Measurements from ENCODE around the gene SHISAL2A.

DNA sequence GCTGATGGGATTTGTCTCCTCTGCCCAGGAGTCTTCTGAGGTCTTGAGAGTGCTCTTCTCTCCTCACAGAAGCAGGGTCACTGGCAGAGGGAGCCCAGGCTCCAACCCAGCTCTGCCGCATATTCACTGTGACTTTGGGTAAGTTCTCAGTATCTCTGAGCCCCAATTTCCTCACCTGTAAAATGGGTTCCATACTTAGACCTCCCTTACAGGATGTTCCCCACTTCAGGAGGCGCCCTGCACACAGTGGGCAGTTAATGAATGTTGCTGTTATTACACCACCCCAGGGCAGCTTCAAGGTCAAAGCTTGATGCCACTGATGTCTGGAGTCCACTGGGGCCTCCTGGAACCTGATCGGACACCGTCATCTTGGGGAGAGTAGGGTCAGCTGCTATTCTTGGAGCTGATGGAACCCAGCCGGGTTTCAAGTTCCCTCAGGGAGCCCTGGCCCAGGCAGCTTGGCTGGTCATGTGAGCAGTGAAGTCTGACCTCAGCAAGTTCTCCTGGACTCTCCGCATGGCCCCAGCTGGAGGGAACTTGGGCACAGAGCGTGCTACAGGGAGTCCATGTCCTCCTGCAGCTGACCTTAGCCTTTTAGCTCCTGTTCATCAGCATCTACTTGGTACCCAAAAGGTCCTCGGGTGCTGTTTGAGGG is 43.4 kb downstream of the SHISAL2A start:
- TF ChIP-seq, protein P1, sequence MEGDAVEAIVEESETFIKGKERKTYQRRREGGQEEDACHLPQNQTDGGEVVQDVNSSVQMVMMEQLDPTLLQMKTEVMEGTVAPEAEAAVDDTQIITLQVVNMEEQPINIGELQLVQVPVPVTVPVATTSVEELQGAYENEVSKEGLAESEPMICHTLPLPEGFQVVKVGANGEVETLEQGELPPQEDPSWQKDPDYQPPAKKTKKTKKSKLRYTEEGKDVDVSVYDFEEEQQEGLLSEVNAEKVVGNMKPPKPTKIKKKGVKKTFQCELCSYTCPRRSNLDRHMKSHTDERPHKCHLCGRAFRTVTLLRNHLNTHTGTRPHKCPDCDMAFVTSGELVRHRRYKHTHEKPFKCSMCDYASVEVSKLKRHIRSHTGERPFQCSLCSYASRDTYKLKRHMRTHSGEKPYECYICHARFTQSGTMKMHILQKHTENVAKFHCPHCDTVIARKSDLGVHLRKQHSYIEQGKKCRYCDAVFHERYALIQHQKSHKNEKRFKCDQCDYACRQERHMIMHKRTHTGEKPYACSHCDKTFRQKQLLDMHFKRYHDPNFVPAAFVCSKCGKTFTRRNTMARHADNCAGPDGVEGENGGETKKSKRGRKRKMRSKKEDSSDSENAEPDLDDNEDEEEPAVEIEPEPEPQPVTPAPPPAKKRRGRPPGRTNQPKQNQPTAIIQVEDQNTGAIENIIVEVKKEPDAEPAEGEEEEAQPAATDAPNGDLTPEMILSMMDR (IDR thresholded peaks at IDR 0.05): no peak
- no peak for TF ChIP-seq POLR2A (IDR thresholded peaks at IDR 0.05)
